HUDEP-2 (cell line): ENCODE data around the gene BRK1.
"Not testable (repeated sequence)": the region's sequence is repeated elsewhere in the genome, so short reads cannot be mapped to it uniquely, and the experiment has no call there.

Experiments
- DNase-seq, 76 experiments: peaks; one replicate each; lab custom pipeline; 2025; ENCODE audit not compliant: unreplicated experiment in 76 of 76; lab: John Stamatoyannopoulos, UW

Gene BRK1

DNA sequence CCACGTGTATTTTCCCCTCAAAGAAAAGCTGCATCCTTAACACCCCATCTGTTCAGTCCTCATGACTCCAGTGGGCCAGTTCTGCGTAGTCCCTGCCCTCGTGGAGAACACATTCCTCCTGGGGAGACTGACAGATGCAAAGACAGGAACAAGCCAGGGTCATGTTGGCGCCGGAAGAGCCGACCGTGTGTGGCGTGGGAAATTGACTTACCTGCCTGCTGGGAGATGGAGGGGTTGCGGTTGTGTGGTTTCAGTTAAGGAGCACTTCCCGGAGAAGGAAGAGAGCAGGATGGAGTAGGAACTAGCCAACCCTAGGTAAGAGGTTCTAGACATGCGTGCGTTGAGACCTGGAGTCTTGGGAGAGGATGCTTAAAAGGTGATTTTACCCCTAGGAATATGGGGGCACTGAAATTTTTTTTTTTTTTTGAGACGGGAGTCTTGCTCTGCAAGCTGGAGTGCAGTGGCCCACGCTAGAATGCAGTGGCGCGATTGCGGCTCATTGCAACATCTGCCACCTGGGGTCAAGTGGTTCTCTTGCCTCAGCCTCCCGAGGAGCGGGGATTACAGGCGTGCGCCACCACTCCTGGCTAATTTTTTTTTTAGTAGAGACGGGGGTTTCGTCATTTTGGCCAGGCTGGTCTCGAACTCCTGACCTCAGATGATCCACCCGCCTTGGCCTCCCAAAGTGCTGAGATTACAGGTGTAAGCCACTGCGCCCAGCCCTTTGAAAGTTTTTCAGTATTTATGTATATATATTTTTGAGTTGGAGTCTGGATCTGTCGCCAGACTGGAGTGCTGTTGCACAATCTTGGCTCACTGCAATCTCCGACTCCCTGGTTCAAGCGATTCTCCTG, 27.5 kb downstream of the BRK1 start:
- DNase-seq = no peak

GRCh38 chr3:10145685-10146084, 30.2 kb downstream of the BRK1 start:
- no peak for DNase-seq

DNA sequence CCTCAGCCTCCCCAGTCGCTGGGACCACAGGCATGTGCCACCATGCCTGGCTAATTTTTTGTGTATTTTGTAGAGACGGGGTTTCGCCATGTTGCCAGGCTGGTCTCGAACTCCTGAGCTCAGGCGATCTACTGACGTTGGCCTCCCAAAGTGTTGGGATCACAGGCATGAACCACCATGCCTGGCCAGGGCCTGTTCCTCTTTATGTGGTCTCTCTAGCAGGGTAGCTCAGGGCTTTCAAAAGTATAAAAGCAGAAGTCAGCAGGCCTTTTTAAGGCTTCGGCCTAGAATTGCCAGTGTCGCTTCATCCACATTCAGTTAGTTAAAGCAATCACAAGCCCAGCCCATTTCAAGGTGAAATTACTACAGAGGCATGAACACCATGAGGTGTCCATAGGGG, 33.8 kb downstream of the BRK1 start:
- no peak for DNase-seq

DNA sequence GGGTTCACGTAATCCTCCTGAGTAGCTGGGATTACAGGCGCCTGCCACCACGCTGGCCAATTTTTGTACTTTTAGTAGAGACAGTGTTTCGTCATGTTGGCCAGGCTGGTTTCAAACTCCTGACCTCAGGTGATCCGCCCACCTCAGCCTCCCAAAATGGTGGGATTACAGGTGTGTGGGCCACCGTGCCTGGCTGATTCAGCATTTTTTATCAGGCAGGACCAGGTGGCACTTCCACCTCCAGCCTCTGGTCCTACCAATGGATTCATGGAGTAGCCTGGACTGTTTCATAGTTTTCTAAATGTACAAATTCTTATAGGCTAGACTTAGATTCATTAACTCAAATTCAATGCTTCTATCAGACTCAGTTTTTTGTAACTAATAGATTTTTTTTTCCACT, 35.5 kb downstream of the BRK1 start:
- DNase-seq = no peak

- no peak for DNase-seq
Observed at GRCh38 chr3:10154335-10155122, 39.1 kb downstream of the BRK1 start.

GRCh38 chr3:10155123-10155472, 39.6 kb downstream of the BRK1 start:
- DNase-seq = no peak

DNA sequence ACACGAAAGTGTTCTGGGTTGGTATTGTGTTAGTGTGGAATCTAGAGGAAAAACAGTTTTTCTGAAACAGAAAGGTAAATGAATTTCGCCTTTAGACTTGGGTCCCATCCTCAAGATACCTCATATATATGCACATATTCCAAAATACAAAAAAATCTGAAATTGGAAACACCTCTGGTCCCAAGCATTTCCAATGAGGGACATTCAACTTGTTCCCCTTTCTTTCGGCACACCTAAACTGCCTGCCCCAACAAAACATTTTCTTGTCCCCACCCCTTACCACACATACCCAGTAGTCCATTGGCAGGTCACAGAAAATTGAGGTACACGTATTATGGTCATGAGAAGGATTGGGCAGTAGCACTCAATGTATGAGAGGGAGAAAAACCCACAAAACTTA, 40.2 kb downstream of the BRK1 start:
- DNase-seq = no peak

DNA sequence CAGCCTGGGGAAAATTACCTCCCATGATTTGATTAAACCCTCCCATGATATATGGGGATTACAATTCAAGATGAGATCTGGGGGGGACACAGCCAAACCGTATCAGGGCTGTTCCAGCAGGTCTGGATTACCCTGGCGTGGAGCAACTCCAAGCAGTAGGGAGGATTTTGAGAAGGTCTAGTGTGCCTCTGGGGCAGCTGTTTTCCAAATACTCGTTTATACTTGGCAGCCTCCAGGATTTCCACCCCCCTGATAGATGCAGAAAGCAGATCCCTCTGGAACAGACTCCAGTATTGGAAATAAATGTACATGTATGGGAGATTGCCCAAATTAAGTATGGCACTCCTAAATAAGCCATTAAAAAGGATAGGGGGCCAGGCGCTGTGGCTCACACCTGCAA, 41.6 kb downstream of the BRK1 start:
- DNase-seq = no peak

DNA sequence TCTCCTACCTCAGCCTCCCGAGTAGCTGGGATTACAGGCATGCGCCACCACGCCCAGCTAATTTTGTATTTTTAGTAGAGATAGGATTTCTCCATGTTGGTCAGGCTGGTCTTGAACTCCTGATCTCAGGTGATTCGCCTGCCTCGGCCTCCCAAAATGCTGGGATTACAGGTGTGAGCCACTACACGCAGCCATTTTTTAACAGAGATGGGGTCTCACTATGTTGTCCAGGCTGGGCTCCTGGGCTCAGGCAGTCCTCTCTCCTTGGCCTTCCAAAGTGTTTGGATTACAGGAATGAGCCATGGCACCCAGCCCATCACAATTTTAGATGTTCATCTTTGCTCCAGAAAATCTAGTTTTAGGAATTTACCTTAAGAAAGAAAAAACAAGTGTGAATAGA, 43.1 kb downstream of the BRK1 start:
- not testable (repeated sequence) for DNase-seq

DNA sequence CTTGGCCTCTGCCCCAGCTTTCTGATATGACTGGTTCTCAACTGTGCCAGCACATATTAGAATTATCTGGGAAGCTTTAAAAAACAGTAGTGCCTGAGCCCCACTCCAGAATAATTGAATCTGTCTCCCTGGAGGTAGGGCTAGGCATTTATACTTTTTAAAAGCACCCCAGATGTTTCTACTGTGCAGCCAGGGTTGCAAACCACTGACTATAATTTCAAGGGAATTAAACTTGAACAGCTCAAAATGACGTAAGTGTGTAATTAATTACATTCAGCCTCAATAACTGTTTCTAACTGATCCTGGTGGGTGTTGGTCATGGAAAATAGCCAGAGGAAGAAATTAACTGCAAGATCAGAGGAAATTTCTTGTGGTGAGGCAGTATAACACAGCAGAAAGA, 44.9 kb downstream of the BRK1 start:
- DNase-seq = no peak

GRCh38 chr3:10160925-10161324, 45.5 kb downstream of the BRK1 start:
- DNase-seq = no peak

GRCh38 chr3:10162185-10162584, 46.7 kb downstream of the BRK1 start:
- no peak for DNase-seq

- not testable (repeated sequence) for DNase-seq
Observed at GRCh38 chr3:10164201-10164545, 48.7 kb downstream of the BRK1 start.

- DNase-seq = peak in 46 of 76 experiments; percentile 3 to 64 (median 33)
Observed at GRCh38 chr3:10164546-10165393, 49.3 kb downstream of the BRK1 start, which contains the start of gene IRAK2. IRAK2 (plus strand) TSS chr3:10164919; CDS start chr3:10164955, 36 bp downstream.

GRCh38 chr3:10166213-10166604, 50.7 kb downstream of the BRK1 start:
- no peak for DNase-seq

- DNase-seq = no peak
Observed at GRCh38 chr3:10169000-10169496, 53.6 kb downstream of the BRK1 start.

GRCh38 chr3:10170915-10171478, 55.5 kb downstream of the BRK1 start:
- DNase-seq = peak in 42 of 76 experiments; percentile 1 to 47 (median 19)

GRCh38 chr3:10173095-10173925, 57.8 kb downstream of the BRK1 start:
- DNase-seq = peak in 2 of 76 experiments; percentile 16 to 17

GRCh38 chr3:10173926-10174435, 58.5 kb downstream of the BRK1 start:
- no peak for DNase-seq
